ENCODE results near the gene SLC4A5. TPM values are rescaled to one million over a fixed set of nuclear protein-coding genes. Genes with fewer than 3 reads are reported as not detected.

The SLC4A5 gene
- total RNA-seq, 1 donor from 2014 or later, result under 0.01 TPM

DNA sequence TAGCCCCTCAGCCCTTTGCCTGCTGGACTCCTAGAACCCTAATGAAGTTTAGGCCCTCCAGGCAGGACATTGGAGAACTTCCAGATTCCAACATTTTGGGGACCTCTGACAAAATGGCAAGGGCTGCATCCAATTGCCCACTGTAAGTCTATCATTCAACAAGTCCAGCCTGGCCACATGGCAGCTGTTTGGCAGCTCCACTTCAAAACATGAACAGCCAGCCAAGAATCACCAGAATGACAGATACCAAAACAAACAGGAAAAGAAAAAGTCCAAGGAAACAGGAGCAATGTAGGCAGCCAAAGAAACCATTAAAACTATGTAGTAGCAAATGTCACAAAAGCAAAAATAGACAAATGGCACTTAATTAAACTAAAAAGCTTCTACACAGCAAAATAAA is 25.5 kb downstream of the SLC4A5 start:
- H3K4me3 ChIP-seq (ENCODE audit: low read depth, low read length), result no peak overlapping the region
- TF ChIP-seq, protein P1, sequence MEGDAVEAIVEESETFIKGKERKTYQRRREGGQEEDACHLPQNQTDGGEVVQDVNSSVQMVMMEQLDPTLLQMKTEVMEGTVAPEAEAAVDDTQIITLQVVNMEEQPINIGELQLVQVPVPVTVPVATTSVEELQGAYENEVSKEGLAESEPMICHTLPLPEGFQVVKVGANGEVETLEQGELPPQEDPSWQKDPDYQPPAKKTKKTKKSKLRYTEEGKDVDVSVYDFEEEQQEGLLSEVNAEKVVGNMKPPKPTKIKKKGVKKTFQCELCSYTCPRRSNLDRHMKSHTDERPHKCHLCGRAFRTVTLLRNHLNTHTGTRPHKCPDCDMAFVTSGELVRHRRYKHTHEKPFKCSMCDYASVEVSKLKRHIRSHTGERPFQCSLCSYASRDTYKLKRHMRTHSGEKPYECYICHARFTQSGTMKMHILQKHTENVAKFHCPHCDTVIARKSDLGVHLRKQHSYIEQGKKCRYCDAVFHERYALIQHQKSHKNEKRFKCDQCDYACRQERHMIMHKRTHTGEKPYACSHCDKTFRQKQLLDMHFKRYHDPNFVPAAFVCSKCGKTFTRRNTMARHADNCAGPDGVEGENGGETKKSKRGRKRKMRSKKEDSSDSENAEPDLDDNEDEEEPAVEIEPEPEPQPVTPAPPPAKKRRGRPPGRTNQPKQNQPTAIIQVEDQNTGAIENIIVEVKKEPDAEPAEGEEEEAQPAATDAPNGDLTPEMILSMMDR (conservative IDR thresholded peaks at IDR 0.05; ENCODE audit: low read depth, low read length), result no peak
- DNase-seq (ENCODE audit: low read depth), result no peak

GRCh38 chr2:74316627-74317295 is 26.5 kb downstream of the SLC4A5 start:
- TF ChIP-seq, protein P1 (conservative IDR thresholded peaks at IDR 0.05; ENCODE audit: low read depth, low read length), result no peak
- H3K4me3 ChIP-seq (ENCODE audit: low read depth, low read length), result no peak overlapping the region
- DNase-seq (ENCODE audit: low read depth), result no peak

DNA sequence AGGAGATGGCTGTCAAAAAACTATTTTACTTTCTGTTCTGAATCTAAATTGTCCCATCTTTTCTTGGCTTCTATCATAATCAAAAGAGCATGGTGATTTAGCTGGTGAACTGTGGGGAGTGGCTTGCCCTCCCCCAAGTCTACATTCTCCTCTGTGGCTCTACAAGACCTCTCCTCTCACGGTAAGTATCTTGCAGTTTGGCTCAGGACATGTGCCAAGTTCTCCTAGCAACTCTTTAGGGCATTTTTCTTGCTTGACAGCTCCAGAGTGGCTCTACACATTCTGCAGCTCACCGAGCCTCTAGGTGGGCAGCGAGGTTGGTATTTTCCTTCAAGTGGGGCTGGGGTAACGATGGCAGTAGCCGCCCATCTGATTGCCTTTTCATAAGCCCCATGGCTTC is 29.1 kb downstream of the SLC4A5 start:
- no peak overlapping the region for H3K4me3 ChIP-seq (ENCODE audit: low read depth, low read length)
- DNase-seq (ENCODE audit: low read depth), result no peak
- TF ChIP-seq, protein P1 (conservative IDR thresholded peaks at IDR 0.05; ENCODE audit: low read depth, low read length), result no peak

DNA sequence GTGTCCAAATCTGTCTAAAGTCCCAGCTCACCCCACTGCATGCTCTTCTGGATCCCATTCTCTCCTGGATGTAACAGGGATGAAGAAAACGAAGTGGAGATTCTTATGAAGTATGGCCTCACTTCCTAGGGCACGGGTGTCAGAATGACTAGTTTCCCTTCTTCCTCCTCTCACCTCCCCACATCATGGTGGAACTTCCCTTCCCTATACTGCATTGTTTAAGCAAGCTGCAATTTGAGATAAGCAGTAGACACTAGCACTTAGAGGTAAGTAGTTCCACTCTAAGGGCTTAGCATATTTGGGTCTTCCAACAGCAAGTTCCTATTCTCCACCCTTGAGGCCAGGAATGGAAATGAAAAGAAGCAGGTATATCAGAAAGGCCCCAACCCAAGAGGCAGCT is 29.7 kb downstream of the SLC4A5 start:
- TF ChIP-seq, protein P1 (conservative IDR thresholded peaks at IDR 0.05; ENCODE audit: low read depth, low read length), result no peak
- no peak overlapping the region for H3K4me3 ChIP-seq (ENCODE audit: low read depth, low read length)
- DNase-seq (ENCODE audit: low read depth), result no peak

DNA sequence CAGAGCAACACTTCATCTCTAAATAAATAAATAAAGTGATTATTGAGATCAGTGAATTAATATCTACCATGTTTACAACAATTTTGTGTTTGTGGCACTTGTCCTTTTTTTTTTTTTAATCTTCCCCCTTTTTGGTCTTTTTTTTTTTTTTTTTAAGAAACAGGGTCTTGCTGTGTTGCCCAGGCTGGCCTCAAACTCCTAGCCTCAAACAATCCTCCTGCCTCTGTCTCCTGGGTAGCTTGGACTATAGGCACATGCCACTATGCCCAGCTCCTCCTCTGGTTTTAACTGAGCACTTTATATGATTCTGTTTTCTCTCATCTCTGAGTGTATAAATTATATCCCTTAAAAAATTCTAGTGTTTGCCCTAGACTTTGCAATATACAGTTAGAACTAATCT is 30.3 kb downstream of the SLC4A5 start:
- H3K4me3 ChIP-seq (ENCODE audit: low read depth, low read length), result no peak overlapping the region
- DNase-seq (ENCODE audit: low read depth), result no peak
- TF ChIP-seq, protein P1 (conservative IDR thresholded peaks at IDR 0.05; ENCODE audit: low read depth, low read length), result no peak

- H3K4me3 ChIP-seq (ENCODE audit: low read depth, low read length), result no peak overlapping the region
- TF ChIP-seq, protein P1 (conservative IDR thresholded peaks at IDR 0.05; ENCODE audit: low read depth, low read length), result no peak
- no peak for DNase-seq (ENCODE audit: low read depth)
Observed at GRCh38 chr2:74307720-74308119, 35.5 kb downstream of the SLC4A5 start.
